ENCODE data around the gene C1GALT1C1L. TPM values are rescaled to one million over a fixed set of nuclear protein-coding genes. Genes with fewer than 3 reads are reported as not detected.
A peak's percentile ranks its signal among the peaks of the same experiment; 100 is the strongest.

C1GALT1C1L gene
- under 1 TPM in 1 of 4 donors, not detected in 3; 0.44 TPM for total RNA-seq

- no peak for TF ChIP-seq CTCF (IDR thresholded peaks at IDR 0.05)
- TF ChIP-seq POLR2A (IDR thresholded peaks at IDR 0.05): no peak
- TF ChIP-seq EP300 (IDR thresholded peaks at IDR 0.05): no peak
- TF ChIP-seq POLR2AphosphoS5 (IDR thresholded peaks at IDR 0.05): no peak
- peak within 1 kb of the TSS; percentile 64 for H3K4me3 ChIP-seq
- H3K9me3 ChIP-seq: no peaks in the 10 kb centered on the region
- peak; percentile 65 to 82 for DNase-seq (ENCODE audit: low spot score in 2 of 2)
- 13% methylated on average over 27 of the region's 27 CpGs for WGBS
- no peaks in the 10 kb centered on the region for H3K36me3 ChIP-seq
- H3K4me1 ChIP-seq: peaks cover 8% of the 10 kb centered on the region
- H3K27ac ChIP-seq: no peak within 1 kb of the TSS
- no peaks in the 10 kb centered on the region for H3K27me3 ChIP-seq
Observed at GRCh38 chr2:43676322-43677050, at the start of gene C1GALT1C1L. Gene C1GALT1C1L, minus strand, starts transcription at chr2:43676429. Its CDS starts 107 bp downstream, at chr2:43676322.

GRCh38 chr2:43725711-43726246 is 49.5 kb upstream of the C1GALT1C1L start:
- DNase-seq (ENCODE audit: low spot score in 2 of 2): no peak
- no peaks in the 10 kb centered on the region for H3K9me3 ChIP-seq
- no peaks in the 10 kb centered on the region for H3K27me3 ChIP-seq
- no peaks in the 10 kb centered on the region for H3K4me1 ChIP-seq
- no peak overlapping the region for H3K27ac ChIP-seq
- 91% methylated on average over 3 of the region's 3 CpGs for WGBS
- no peak overlapping the region for H3K4me3 ChIP-seq
- TF ChIP-seq POLR2A (IDR thresholded peaks at IDR 0.05) (no peak), EP300 (IDR thresholded peaks at IDR 0.05) (no peak), POLR2AphosphoS5 (IDR thresholded peaks at IDR 0.05) (no peak), CTCF (IDR thresholded peaks at IDR 0.05) (no peak)
- peaks cover 3% of the 10 kb centered on the region for H3K36me3 ChIP-seq

- no peak for DNase-seq (ENCODE audit: low spot score in 2 of 2)
- no peaks in the 10 kb centered on the region for H3K4me1 ChIP-seq
- H3K4me3 ChIP-seq: no peak overlapping the region
- 77% methylated on average over 4 of the region's 4 CpGs for WGBS
- H3K27me3 ChIP-seq: no peaks in the 10 kb centered on the region
- no peaks in the 10 kb centered on the region for H3K9me3 ChIP-seq
- H3K36me3 ChIP-seq: peaks cover 3% of the 10 kb centered on the region
- no peak for TF ChIP-seq CTCF (IDR thresholded peaks at IDR 0.05)
- TF ChIP-seq POLR2AphosphoS5 (IDR thresholded peaks at IDR 0.05): no peak
- no peak for TF ChIP-seq EP300 (IDR thresholded peaks at IDR 0.05)
- TF ChIP-seq POLR2A (IDR thresholded peaks at IDR 0.05): no peak
- no peak overlapping the region for H3K27ac ChIP-seq
Observed at GRCh38 chr2:43724728-43725526, 48.7 kb upstream of the C1GALT1C1L start.

GRCh38 chr2:43718530-43719124 is 42.4 kb upstream of the C1GALT1C1L start:
- no peak overlapping the region for H3K4me3 ChIP-seq
- TF ChIP-seq POLR2A (IDR thresholded peaks at IDR 0.05) (no peak), POLR2AphosphoS5 (IDR thresholded peaks at IDR 0.05) (no peak), CTCF (IDR thresholded peaks at IDR 0.05) (no peak), EP300 (IDR thresholded peaks at IDR 0.05) (no peak)

More at GRCh38 chr2:43718530-43719124, 42.4 kb upstream of the C1GALT1C1L start:
- no peak overlapping the region for H3K27ac ChIP-seq
- no peaks in the 10 kb centered on the region for H3K36me3 ChIP-seq
- H3K9me3 ChIP-seq: no peaks in the 10 kb centered on the region
- DNase-seq (ENCODE audit: low spot score in 2 of 2): no peak
- 75% methylated on average over 5 of the region's 5 CpGs for whole genome bisulfite sequencing
- H3K4me1 ChIP-seq: no peaks in the 10 kb centered on the region
- H3K27me3 ChIP-seq: no peaks in the 10 kb centered on the region
